Peyer's patch (tissue), 4 donors: ENCODE data around the gene CDH12.

Experiments
- CTCF ChIP-seq, 6 experiments: fragments of 450-650 bp in 4 of 6; fragments of 200-600 bp in 2 of 6; sonication (generic) in 1 of 6; IDR thresholded peaks; one replicate each; pipeline ENCODE4 v1.5.1; 2017 to 2019; ENCODE audit warnings: antibody characterized with exemption in 6 of 6, mild to moderate bottlenecking in 3 of 6, moderate library complexity in 1 of 6
- POLR2A ChIP-seq, 2 donors: fragments of 450-650 bp; IDR thresholded peaks; one replicate each; pipeline ENCODE4 v1.5.1; 2017; ENCODE audit warnings: antibody characterized with exemption in 2 of 2, mild to moderate bottlenecking in 2 of 2, moderate library complexity in 2 of 2

- TF ChIP-seq POLR2A (IDR thresholded peaks at IDR 0.05), result no peak
- no peak for TF ChIP-seq CTCF (IDR thresholded peaks at IDR 0.05)
Measured at GRCh38 chr5:21784487-21784886, 1068.7 kb downstream of the CDH12 start.
